ENCODE data around the gene KCNQ1. TPM values are rescaled to one million over a fixed set of nuclear protein-coding genes. Genes with fewer than 3 reads are reported as not detected.

The KCNQ1 gene
- total RNA-seq, 1 experiment from 2014 or later: 2.3 TPM

GRCh38 chr11:2673250-2673610, 228.4 kb downstream of the KCNQ1 start:
- Histone ChIP-seq H2BK15ac (ENCODE audit: low read depth, low read length) (no peak overlapping the region), H3K79me2 (ENCODE audit: insufficient read depth, low read length) (no peaks in the 10 kb centered on the region; the same call in 1 of the 2 replicates), H2AFZ (ENCODE audit: low read length) (no peak overlapping the region), H4K8ac (replicated peaks; ENCODE audit: insufficient read length, low read depth, low read length) (no peak overlapping the region), H3K18ac (ENCODE audit: insufficient read length, low read depth, low read length) (no peak overlapping the region), H3K4me2 (ENCODE audit: insufficient read depth, insufficient read length, low read length) (no peak overlapping the region), H2BK20ac (ENCODE audit: low read depth, low read length, poor library complexity, severe bottlenecking) (no peak overlapping the region), H3K79me1 (ENCODE audit: insufficient read depth, low read depth, low read length, poor library complexity, severe bottlenecking) (no peaks in the 10 kb centered on the region), H4K5ac (ENCODE audit: insufficient read length, low read depth, low read length) (no peak overlapping the region), H2BK120ac (ENCODE audit: low read depth, low read length, poor library complexity, severe bottlenecking) (no peak overlapping the region), H3K14ac (ENCODE audit: insufficient read depth, low read length) (no peak overlapping the region), H3K23ac (ENCODE audit: insufficient read length, low read depth, low read length) (no peak overlapping the region), H3K4ac (ENCODE audit: low read depth, low read length) (no peak overlapping the region), H4K20me1 (ENCODE audit: control insufficient read depth, insufficient read depth, insufficient read length) (peaks cover 3% of the 10 kb centered on the region), H3K23me2 (ENCODE audit: insufficient read length, low read depth, low read length, poor library complexity, severe bottlenecking) (no peaks in the 10 kb centered on the region), H2AK5ac (ENCODE audit: insufficient read length, low read length) (no peak overlapping the region), H2BK5ac (ENCODE audit: insufficient read length, low read length) (no peak overlapping the region), H3K56ac (ENCODE audit: insufficient read length, low read depth, low read length) (no peak overlapping the region), H3K27me3 (ENCODE audit: insufficient read depth, low read length) (no peaks in the 10 kb centered on the region), H3K9ac (ENCODE audit: extremely low read depth, insufficient read length, low read length) (no peak overlapping the region), H3K27ac (ENCODE audit: insufficient read length, low read depth, low read length) (no peak overlapping the region), H4K91ac (ENCODE audit: insufficient read length, low read depth, low read length) (no peak overlapping the region), H3T11ph (ENCODE audit: low read length) (no peak overlapping the region), H3K4me1 (ENCODE audit: insufficient read depth, low read length) (no peaks in the 10 kb centered on the region; the same call in 1 of the 2 replicates), H3K9me3 (ENCODE audit: control insufficient read depth, low read depth, low read length) (no peaks in the 10 kb centered on the region), H2BK12ac (ENCODE audit: insufficient read length, low read depth, low read length) (no peak overlapping the region)
- TF ChIP-seq CTCF (conservative IDR thresholded peaks at IDR 0.05): no peak
- no peak for DNase-seq
- Mint-ChIP-seq H3K4me1 (peaks cover 16 to 22% of the 10 kb centered on the region in 2 experiments), H3K4me3 (no peak overlapping the region), H3K36me3 (ENCODE audit: insufficient read depth in 1 of 3, low read depth in 3 of 3) (peaks cover 0 to 2% (median 1%) of the 10 kb centered on the region in 3 experiments; a peak in 2 of 7 replicates), H3K27ac (no peak overlapping the region), H3K27me3 (ENCODE audit: low read depth) (peaks cover 21% of the 10 kb centered on the region), H3K9me3 (no peaks in the 10 kb centered on the region; a peak in 1 of 5 replicates)
- WGBS (ENCODE audit: extremely low coverage, insufficient read length, low lambda C conversion rate): no CpG with 5 or more reads among the region's 2 CpGs

Measured in H9 (cell line).